OCI-M1 (cell line): ENCODE results near the gene SNF8.

ENCODE experiments used
- DNase-seq: peaks from one replicate; lab custom pipeline; 2025; lab: John Stamatoyannopoulos, UW

The SNF8 gene

GRCh38 chr17:48883171-48883570, 61.5 kb downstream of the SNF8 start:
- no peak for DNase-seq

- no peak for DNase-seq
Observed at GRCh38 chr17:48882272-48882671, 62.4 kb downstream of the SNF8 start.
